OCI-LY7 (cell line): ENCODE results near the gene RSU1. TPM values are rescaled to one million over a fixed set of nuclear protein-coding genes. Genes with fewer than 3 reads are reported as not detected.

Experiments used
- BruUV-seq: library from RNA; stranded (reverse); fragments of 400-500 nt; replicated peaks from 2 replicates; lab custom pipeline; 2021; lab: Mats Ljungman, UMichigan
- CTCF ChIA-PET: fragments of 300-600 bp; sonication (Branson Sonifier 250); formaldehyde crosslinking; loops from one replicate; lab custom pipeline; 2022; ENCODE audit warnings: antibody characterized with exemption; ENCODE audit not compliant: unreplicated experiment; lab: Charles Lee
- POLR2A ChIA-PET: fragments of 300-600 bp; sonication (Branson Sonifier 250); formaldehyde crosslinking; loops from one replicate; lab custom pipeline; 2022; ENCODE audit warnings: antibody characterized with exemption; lab: Charles Lee
- DNase-seq: peaks from one replicate; pipeline ENCODE4 v3.0.0-alpha.2; 2015; ENCODE audit warnings: low spot score
- H2AFZ ChIP-seq: fragments of 200-600 bp; sonication (generic), shearing (Covaris generic); 2 replicates; pipeline ENCODE4 v1.6.1; 2014; ENCODE audit warnings: mild to moderate bottlenecking, antibody characterized with exemption, low read length, moderate library complexity
- H3K27ac ChIP-seq: fragments of 200-600 bp; sonication (generic); 2 replicates; pipeline ENCODE4 v1.5.1; 2014; ENCODE audit warnings: mixed run types, low read depth, mild to moderate bottlenecking, moderate library complexity, low read length, inconsistent platforms; ENCODE audit not compliant: poor library complexity, severe bottlenecking
- H3K36me3 ChIP-seq: fragments of 200-600 bp; sonication (generic); 2 replicates; pipeline ENCODE4 v1.6.1; 2014; ENCODE audit warnings: mild to moderate bottlenecking, antibody characterized with exemption, low read length, moderate library complexity, mixed read lengths; ENCODE audit not compliant: insufficient read depth
- H3K4me1 ChIP-seq: fragments of 200-600 bp; sonication (generic); 2 replicates; pipeline ENCODE4 v1.5.1; 2014; ENCODE audit warnings: mild to moderate bottlenecking, low read length; ENCODE audit not compliant: insufficient read depth, poor library complexity, severe bottlenecking
- H3K4me2 ChIP-seq: fragments of 200-600 bp; sonication (generic); 2 replicates; pipeline ENCODE4 v1.6.1; 2014; ENCODE audit warnings: mild to moderate bottlenecking, low read length
- H3K4me3 ChIP-seq: fragments of 200-600 bp; sonication (generic); 2 replicates; pipeline ENCODE4 v1.5.1; 2014; ENCODE audit warnings: mild to moderate bottlenecking, low read depth, low read length; ENCODE audit not compliant: poor library complexity, severe bottlenecking
- H3K79me2 ChIP-seq: fragments of 200-600 bp; sonication (generic); 2 replicates; pipeline ENCODE4 v1.6.1; 2016; ENCODE audit warnings: low read depth, mild to moderate bottlenecking, low read length, moderate library complexity, mixed read lengths; ENCODE audit not compliant: insufficient read depth
- H3K9me2 ChIP-seq: fragments of 200-600 bp; sonication (generic); 2 replicates; pipeline ENCODE4 v1.6.1; 2016; ENCODE audit warnings: mild to moderate bottlenecking, low read length, mixed read lengths; ENCODE audit not compliant: insufficient read depth
- H3K9me3 ChIP-seq: fragments of 200-600 bp; sonication (generic); 2 replicates; pipeline ENCODE4 v1.6.1; 2014; ENCODE audit warnings: mild to moderate bottlenecking, mixed run types, low read length, mixed read lengths
- H4K20me1 ChIP-seq: fragments of 200-600 bp; sonication (generic); 2 replicates; pipeline ENCODE4 v1.6.1; 2014; ENCODE audit warnings: mild to moderate bottlenecking, antibody characterized with exemption, low read length, moderate library complexity, mixed read lengths; ENCODE audit not compliant: insufficient read depth
- EZH2phosphoT487 ChIP-seq: fragments of 200-600 bp; sonication (generic); IDR thresholded peaks from 2 replicates; pipeline ENCODE4 v1.6.1; 2018; ENCODE audit warnings: low read depth, borderline replicate concordance, mild to moderate bottlenecking, mixed run types, antibody characterized with exemption, low read length, moderate library complexity, mixed read lengths
- intact Hi-C: fragments of 100-400 bp; cut with micrococcal nuclease; formaldehyde crosslinking; loops from one replicate; pipeline ENCODE4 v1.10.0; 2022; ENCODE audit not compliant: unreplicated experiment
- total RNA-seq, 2 experiments: library from RNA; depleted of rRNA in 1 of 2; stranded (reverse); fragments of >200 nt in 1 of 2; shearing (Covaris generic) in 1 of 2; gene quantifications; 2 replicates each; pipeline ENCODE4 v1.2.3, GENCODE V29; 2014 to 2022
- TF ChIP-seq, protein P1 (sequence below): fragments of 200-600 bp; sonication (generic); conservative IDR thresholded peaks from 2 replicates; pipeline ENCODE4 v1.5.1; 2014; ENCODE audit warnings: mild to moderate bottlenecking, antibody characterized with exemption, low read length, moderate library complexity, mixed read lengths

RSU1 gene
- total RNA-seq, 2 experiments from 2014 or later, result 25.3 to 31.1 TPM

DNA sequence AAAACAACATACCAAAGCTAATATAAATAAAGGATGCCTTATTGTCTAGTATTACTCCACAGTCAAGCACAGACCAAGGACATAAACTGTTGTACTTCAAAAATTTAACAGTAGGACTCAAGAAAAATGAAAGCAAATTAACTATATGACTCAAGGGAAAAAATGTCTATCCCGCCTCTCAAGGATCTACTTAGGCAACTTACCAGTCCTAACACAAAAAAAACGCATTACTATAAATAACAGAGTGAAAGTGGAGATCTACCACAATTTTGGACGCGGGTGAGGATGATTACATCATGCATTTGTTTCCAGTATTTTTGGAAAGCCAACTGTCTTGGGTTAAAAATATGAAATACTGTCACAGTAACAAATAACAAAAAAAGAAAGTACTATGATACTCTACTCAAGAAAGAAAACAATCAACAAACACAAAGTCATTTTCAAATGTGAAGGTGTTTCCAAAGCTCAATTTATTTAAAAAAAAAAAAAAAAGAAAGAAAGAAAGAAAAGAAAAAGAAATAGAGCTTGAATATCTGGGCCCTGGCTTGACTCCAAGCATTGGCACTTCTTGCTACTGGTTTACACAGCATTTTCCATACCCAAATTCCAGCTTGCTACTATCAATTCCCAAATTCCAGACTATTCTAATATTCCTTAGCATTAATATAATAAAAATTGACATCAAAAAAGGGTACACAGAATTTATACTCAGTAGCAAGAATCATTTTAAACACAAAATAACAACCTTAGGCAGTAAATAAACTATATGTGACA lies 99.4 kb downstream of the RSU1 start:
- Histone ChIP-seq H3K4me2 (no peak overlapping the region), H3K4me3 (no peak overlapping the region), H3K9me3 (peaks cover 7% of the 10 kb centered on the region), H3K4me1 (no peaks in the 10 kb centered on the region), H3K36me3 (no peaks in the 10 kb centered on the region), H3K27ac (no peak overlapping the region), H4K20me1 (no peaks in the 10 kb centered on the region), H3K79me2 (no peaks in the 10 kb centered on the region), H2AFZ (no peak overlapping the region), H3K9me2 (no peaks in the 10 kb centered on the region)
- ChIA-PET POLR2A (interaction anchor here (0.6 kb wide), 2 partner anchors 90 to 100 kb away, joined by 4 read pairs; no protein-coding TSS in a partner anchor), CTCF (no interaction called here)
- intact Hi-C loops, result no loop called here
- no TSS peak for BruUV-seq
- TF ChIP-seq EZH2phosphoT487, result no peak
- TF ChIP-seq, protein P1, sequence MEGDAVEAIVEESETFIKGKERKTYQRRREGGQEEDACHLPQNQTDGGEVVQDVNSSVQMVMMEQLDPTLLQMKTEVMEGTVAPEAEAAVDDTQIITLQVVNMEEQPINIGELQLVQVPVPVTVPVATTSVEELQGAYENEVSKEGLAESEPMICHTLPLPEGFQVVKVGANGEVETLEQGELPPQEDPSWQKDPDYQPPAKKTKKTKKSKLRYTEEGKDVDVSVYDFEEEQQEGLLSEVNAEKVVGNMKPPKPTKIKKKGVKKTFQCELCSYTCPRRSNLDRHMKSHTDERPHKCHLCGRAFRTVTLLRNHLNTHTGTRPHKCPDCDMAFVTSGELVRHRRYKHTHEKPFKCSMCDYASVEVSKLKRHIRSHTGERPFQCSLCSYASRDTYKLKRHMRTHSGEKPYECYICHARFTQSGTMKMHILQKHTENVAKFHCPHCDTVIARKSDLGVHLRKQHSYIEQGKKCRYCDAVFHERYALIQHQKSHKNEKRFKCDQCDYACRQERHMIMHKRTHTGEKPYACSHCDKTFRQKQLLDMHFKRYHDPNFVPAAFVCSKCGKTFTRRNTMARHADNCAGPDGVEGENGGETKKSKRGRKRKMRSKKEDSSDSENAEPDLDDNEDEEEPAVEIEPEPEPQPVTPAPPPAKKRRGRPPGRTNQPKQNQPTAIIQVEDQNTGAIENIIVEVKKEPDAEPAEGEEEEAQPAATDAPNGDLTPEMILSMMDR, result no peak
- DNase-seq, result no peak

DNA sequence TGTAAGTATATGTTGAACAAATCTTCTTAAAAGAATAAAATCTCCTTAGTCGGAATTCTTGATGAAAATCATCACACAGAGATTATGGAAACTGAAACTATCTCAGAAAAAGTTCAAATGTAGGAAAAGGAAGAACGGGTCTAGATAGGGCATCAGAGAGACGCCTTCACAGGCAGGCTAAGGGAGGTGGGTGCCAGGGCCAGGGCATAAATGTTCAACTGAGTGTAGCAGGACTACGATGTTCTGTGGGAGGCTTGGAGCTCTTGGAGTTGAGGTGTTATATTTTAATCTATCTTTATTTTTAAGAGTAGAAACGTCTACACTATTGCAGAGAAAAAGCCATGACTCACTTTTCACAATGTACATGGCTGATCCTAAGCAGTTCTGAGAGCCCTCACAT lies 101.2 kb downstream of the RSU1 start:
- Histone ChIP-seq H3K4me1 (no peaks in the 10 kb centered on the region), H4K20me1 (no peaks in the 10 kb centered on the region), H3K4me2 (no peak overlapping the region), H3K9me3 (peaks cover 11% of the 10 kb centered on the region), H3K27ac (no peak overlapping the region), H3K9me2 (no peaks in the 10 kb centered on the region), H3K4me3 (no peak overlapping the region), H2AFZ (no peak overlapping the region), H3K36me3 (no peaks in the 10 kb centered on the region), H3K79me2 (no peaks in the 10 kb centered on the region)
- TF ChIP-seq, protein P1, result no peak
- no peak for TF ChIP-seq EZH2phosphoT487
- no peak for DNase-seq
- ChIA-PET CTCF (no interaction called here), POLR2A (no interaction called here)
- no TSS peak for BruUV-seq
- intact Hi-C loops, result no loop called here

- BruUV-seq, result no TSS peak
- Histone ChIP-seq H3K27ac (no peak overlapping the region), H4K20me1 (no peaks in the 10 kb centered on the region), H3K4me2 (no peak overlapping the region), H3K4me3 (no peak overlapping the region), H3K9me2 (no peaks in the 10 kb centered on the region), H3K79me2 (no peaks in the 10 kb centered on the region), H3K36me3 (no peaks in the 10 kb centered on the region), H3K4me1 (no peaks in the 10 kb centered on the region), H3K9me3 (peaks cover 11% of the 10 kb centered on the region), H2AFZ (no peak overlapping the region)
- no peak for DNase-seq
- ChIA-PET CTCF (no interaction called here), POLR2A (no interaction called here)
- TF ChIP-seq, protein P1, result no peak
- no peak for TF ChIP-seq EZH2phosphoT487
- intact Hi-C loops, result no loop called here
Measured at GRCh38 chr10:16713290-16713689, 103.9 kb downstream of the RSU1 start.
